Left lung (tissue), 10 donors: Measurements from ENCODE around the gene DNPH1. TPM values are rescaled to one million over a fixed set of nuclear protein-coding genes. Genes with fewer than 3 reads are reported as not detected.
A peak's percentile ranks its signal among the peaks of the same experiment; 100 is the strongest.

Source experiments
- ATAC-seq: fragments of 200-7000 bp; cut with Tn5 transposase; one replicate; pipeline ENCODE4 v1.9.1; 2020; ENCODE audit warnings: moderate library complexity
- DNase-seq, 4 donors: peaks; one replicate each; pipeline ENCODE4 v3.0.0-alpha.2; 2013 to 2020
- H3K27ac ChIP-seq, 2 donors: fragments of 200-600 bp; sonication (generic) in 1 of 2; one replicate each; pipeline versions ENCODE4 v1.5.0 to v1.8.0; 2020 to 2021
- H3K27me3 ChIP-seq, 2 donors: fragments of 200-600 bp; sonication (generic) in 1 of 2; one replicate each; pipeline versions ENCODE4 v1.5.0 to v1.8.0; 2020 to 2021
- H3K36me3 ChIP-seq, 2 donors: fragments of 200-600 bp; sonication (generic) in 1 of 2; one replicate each; pipeline versions ENCODE4 v1.5.0 to v1.8.0; 2020 to 2021
- H3K4me1 ChIP-seq, 2 donors: fragments of 200-600 bp; one replicate each; pipeline ENCODE4 v1.8.0; 2021
- H3K4me3 ChIP-seq, 2 donors: fragments of 200-600 bp; sonication (generic) in 1 of 2; one replicate each; pipeline versions ENCODE4 v1.5.0 to v1.8.0; 2020 to 2021; ENCODE audit warnings: mild to moderate bottlenecking in 1 of 2
- H3K9me3 ChIP-seq, 2 donors: fragments of 200-600 bp; sonication (generic) in 1 of 2; one replicate each; pipeline versions ENCODE4 v1.5.0 to v1.8.0; 2020 to 2021
- intact Hi-C, 2 donors: fragments of 100-400 bp; cut with DNase I; formaldehyde crosslinking; loops; one replicate each; pipeline versions ENCODE4 v1.11.2 to v1.14.2; 2022
- polyA plus RNA-seq, 6 donors: library from polyadenylated mRNA; unstranded; fragments of 120-200 nt; gene quantifications; one replicate each; pipeline ENCODE4 v1.2.1, GENCODE V29; 2013; ENCODE audit not compliant: insufficient read length in 6 of 6
- total RNA-seq, 2 donors: library from RNA; stranded (reverse); fragmentation: NEBNext Ultra II Directional; extraction: Animal tissue kit (Norgen Biotek cat#: 25700); gene quantifications; one replicate each; pipeline ENCODE4 v1.2.1, GENCODE V29; 2021
- TF ChIP-seq, protein P1 (sequence below), 2 donors: fragments of 200-600 bp; sonication (generic) in 1 of 2; IDR thresholded peaks; one replicate each; pipeline versions ENCODE4 v1.5.0 to v1.8.0; 2021; ENCODE audit warnings: antibody characterized with exemption in 2 of 2
- donor health status: DM: no; HTN: yes; CAD: no.
- donor health status: DM: no; HTN: no; CAD: no.

The DNPH1 gene
- total and polyA plus RNA-seq, 8 donors = 26.4 to 49.6 (median 32.9) TPM

DNA sequence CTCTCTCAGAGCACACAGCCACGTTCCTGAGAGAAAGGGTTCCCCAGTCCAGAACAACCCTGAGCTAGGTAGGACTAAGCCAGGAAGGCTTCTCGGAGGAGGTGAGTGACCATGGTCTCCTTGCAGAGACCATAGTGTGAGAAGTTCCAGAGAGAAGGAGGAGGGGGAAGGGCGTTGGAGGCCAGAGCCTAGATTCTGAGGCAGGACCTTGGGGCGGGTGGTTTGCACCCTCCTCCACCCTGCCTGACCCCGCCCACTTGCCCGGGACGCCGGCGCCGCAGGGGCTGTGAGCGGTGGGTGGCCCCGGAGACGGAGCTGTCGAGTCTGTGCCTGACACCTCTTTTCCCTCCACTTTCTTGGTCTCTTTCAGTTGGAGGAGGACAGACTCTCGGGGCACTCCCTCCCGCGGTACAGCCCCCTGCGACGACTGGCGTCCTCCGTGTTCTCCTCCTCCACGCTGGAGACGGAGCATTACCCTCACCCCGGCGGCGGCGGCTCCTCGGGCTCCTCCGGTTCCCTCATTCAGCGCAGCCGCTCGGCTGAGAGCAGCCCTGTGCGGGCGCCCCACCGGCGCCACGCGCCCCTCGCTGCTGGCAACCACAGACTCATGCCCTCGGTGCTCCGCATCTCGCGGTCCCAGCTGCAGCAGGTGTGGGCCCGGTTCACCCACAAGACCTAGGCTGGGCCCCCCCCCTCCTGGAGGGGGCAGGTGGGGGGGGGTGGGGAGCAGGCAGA lies 40.2 kb upstream of the DNPH1 start:
- peak in 1 of 4 donors; percentile 34 for DNase-seq
- intact Hi-C loops = loop anchor here in 1 of 2 donors (10.0 kb wide), 1 partner anchor 235 kb away; no protein-coding TSS in a partner anchor

DNA sequence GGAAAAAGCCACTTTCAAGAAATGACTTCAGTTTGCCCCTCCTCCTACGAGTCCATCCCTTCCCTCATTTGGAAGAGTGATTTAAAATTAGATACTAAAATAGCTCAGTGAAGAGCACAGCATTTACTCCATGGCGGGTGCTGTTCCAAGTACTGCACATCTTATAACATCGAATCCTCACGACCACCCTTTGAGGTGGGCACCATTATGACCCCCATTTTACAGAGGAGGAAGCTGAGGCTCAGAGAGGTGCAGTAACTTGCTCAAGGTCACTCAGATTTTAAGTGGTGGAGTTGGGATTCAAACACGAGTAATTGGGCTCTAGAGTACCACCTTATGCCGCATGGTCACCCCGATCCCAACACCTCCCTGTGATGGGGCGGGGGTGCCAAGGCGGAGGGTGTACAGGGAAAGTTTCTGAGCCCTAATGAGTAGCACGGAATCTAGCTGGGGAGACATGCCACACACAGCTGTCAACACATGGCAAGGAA lies 39.5 kb upstream of the DNPH1 start:
- Histone ChIP-seq H3K27me3 (peaks cover 0 to 51% of the 10 kb centered on the region in 2 donors), H3K4me3 (no peak overlapping the region), H3K4me1 (peaks cover 8 to 14% of the 10 kb centered on the region in 2 donors), H3K9me3 (no peaks in the 10 kb centered on the region), H3K27ac (no peak overlapping the region), H3K36me3 (no peaks in the 10 kb centered on the region)
- DNase-seq (no peak), ATAC-seq (no peak)
- TF ChIP-seq, protein P1, sequence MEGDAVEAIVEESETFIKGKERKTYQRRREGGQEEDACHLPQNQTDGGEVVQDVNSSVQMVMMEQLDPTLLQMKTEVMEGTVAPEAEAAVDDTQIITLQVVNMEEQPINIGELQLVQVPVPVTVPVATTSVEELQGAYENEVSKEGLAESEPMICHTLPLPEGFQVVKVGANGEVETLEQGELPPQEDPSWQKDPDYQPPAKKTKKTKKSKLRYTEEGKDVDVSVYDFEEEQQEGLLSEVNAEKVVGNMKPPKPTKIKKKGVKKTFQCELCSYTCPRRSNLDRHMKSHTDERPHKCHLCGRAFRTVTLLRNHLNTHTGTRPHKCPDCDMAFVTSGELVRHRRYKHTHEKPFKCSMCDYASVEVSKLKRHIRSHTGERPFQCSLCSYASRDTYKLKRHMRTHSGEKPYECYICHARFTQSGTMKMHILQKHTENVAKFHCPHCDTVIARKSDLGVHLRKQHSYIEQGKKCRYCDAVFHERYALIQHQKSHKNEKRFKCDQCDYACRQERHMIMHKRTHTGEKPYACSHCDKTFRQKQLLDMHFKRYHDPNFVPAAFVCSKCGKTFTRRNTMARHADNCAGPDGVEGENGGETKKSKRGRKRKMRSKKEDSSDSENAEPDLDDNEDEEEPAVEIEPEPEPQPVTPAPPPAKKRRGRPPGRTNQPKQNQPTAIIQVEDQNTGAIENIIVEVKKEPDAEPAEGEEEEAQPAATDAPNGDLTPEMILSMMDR (IDR thresholded peaks at IDR 0.05) = no peak
- intact Hi-C loops = loop anchor here in 1 of 2 donors (10.0 kb wide), 1 partner anchor 236 kb away; no protein-coding TSS in a partner anchor

More for the DNA sequence above, 40.2 kb upstream of the DNPH1 start:
- Histone ChIP-seq H3K4me3 (peak overlapping the region; percentile 3 to 32), H3K36me3 (no peaks in the 10 kb centered on the region), H3K27me3 (peaks cover 0 to 57% of the 10 kb centered on the region in 2 donors), H3K9me3 (no peaks in the 10 kb centered on the region), H3K27ac (no peak overlapping the region), H3K4me1 (peaks cover 8 to 14% of the 10 kb centered on the region in 2 donors)
- ATAC-seq = peak; percentile 67
- TF ChIP-seq, protein P1 (IDR thresholded peaks at IDR 0.05) = no peak

DNA sequence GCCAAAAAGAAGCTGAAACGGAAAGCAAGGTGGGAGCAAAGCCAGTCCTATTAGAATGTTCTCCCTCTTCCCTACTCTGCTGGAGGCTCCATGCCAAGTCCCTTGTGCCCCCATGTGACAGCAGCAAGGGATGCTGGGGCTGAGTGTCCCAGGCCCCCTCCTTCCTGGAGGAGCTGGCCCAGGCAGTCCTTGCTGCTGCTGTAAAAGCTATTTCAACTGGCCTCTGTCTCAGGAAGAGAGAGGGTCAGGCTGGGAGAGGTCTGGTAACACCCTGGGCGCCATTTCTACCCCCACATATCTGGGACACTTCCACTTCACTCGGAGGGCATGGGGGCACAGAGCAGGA lies 39.0 kb upstream of the DNPH1 start:
- TF ChIP-seq, protein P1 (IDR thresholded peaks at IDR 0.05) = no peak
- ATAC-seq (no peak), DNase-seq (peak in 1 of 4 donors; percentile 63)
- H3K36me3 ChIP-seq = no peaks in the 10 kb centered on the region
- H3K9me3 ChIP-seq = no peaks in the 10 kb centered on the region
- no peak overlapping the region for H3K4me3 ChIP-seq
- intact Hi-C loops = loop anchor here in 1 of 2 donors (10.0 kb wide), 1 partner anchor 236 kb away; no protein-coding TSS in a partner anchor
- H3K27ac ChIP-seq = peak overlapping the region in 1 of 2 donors; percentile 26
- H3K27me3 ChIP-seq = peaks cover 0 to 46% of the 10 kb centered on the region in 2 donors
- H3K4me1 ChIP-seq = peaks cover 8 to 14% of the 10 kb centered on the region in 2 donors

DNA sequence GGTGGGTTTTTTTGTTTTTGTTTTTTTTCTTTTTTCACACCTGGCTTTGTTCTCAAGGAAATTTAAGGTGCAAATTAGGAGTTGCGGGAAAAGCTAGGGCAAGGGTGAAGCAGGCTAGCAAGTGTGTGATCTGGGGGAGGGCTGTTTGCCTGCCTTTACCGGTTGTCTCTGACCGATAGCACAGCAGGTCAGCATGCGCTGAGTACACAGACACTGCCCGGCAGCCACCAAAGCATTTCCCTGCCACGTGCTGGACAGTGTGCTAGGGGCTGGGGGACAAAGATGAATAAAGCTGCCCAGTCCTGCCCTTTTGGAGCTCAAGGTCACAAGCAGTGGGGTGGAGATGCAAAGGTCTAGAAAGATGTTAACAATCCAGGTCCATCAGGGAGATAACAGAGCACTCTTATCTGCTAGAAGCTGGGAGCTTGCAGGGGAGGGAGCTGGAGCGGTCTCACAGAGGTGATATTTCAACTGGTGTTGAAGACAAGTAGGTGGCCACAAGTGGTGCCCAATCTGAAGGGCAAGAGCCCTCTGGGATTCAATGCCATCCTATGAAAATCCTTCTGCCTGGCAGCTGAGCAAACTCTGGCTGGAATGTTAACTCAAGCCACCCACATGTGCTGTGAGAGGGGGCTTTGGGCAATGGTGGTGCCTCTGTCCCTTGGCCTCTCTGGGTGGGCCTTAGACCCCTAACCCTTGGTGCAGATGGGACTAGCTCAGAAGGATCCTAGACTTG lies 38.5 kb upstream of the DNPH1 start:
- Histone ChIP-seq H3K4me3 (no peak overlapping the region), H3K9me3 (no peaks in the 10 kb centered on the region), H3K27me3 (peaks cover 0 to 40% of the 10 kb centered on the region in 2 donors), H3K4me1 (peaks cover 8 to 14% of the 10 kb centered on the region in 2 donors), H3K36me3 (no peaks in the 10 kb centered on the region), H3K27ac (peak overlapping the region in 1 of 2 donors; percentile 26)
- DNase-seq (no peak), ATAC-seq (no peak)
- intact Hi-C loops = loop anchor here in 1 of 2 donors (10.0 kb wide), 1 partner anchor 237 kb away; no protein-coding TSS in a partner anchor
- TF ChIP-seq, protein P1 (IDR thresholded peaks at IDR 0.05) = no peak
